ENCODE measurements around the gene ST3GAL4. TPM values are rescaled to one million over a fixed set of nuclear protein-coding genes. Genes with fewer than 3 reads are reported as not detected.

The ST3GAL4 gene
- polyA plus RNA-seq, 1 donor (not counting 4 experiments of a cell fraction or from before 2014, with no cell fraction given), result 24.6 TPM

DNA sequence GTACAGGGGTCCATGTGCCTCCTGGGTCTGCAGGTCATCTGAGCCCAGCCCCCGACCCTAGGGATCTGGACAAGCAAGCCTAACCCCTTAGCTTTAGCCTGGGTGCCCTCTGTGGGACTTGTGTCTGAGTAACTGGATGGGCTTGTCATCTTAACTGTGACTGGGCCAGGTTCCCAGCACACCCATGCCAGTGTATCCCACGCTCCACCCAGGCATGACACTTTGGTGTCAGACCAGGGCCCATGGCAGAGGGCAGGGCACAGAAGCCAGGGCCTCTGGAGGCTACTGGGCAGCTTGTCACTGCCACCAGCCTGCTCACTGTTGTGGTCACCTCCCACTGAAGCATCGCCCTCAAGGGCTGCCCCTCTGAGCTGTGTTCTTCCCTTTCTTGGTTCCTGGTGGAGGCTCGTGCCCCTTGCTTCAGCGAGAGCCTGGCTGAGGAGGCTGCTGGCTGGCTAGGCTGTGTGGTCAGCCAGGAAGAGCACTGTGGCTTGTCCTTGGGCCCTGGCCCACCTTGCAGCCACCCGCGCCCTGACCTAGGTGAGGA is 80.8 kb downstream of the ST3GAL4 start:
- Histone ChIP-seq H3K4me2 (ENCODE audit: control insufficient read depth, extremely low read depth, insufficient read depth, low read depth, low read length) (no peak overlapping the region), H4K20me1 (ENCODE audit: control insufficient read depth, extremely low read depth, insufficient read depth, low read length) (no peaks in the 10 kb centered on the region), H3K79me2 (ENCODE audit: control insufficient read depth, insufficient read depth, low read length) (no peaks in the 10 kb centered on the region), H3K9ac (ENCODE audit: control insufficient read depth, extremely low read depth, insufficient read depth, low read length) (no peak overlapping the region), H3K4me3 (ENCODE audit: control insufficient read depth in 2 of 3, extremely low read depth in 1 of 3, insufficient read depth in 2 of 3, low read depth in 1 of 3, low read length in 3 of 3) (no peak overlapping the region), H3K36me3 (ENCODE audit: control insufficient read depth in 2 of 2, extremely low read depth in 1 of 2, insufficient read depth in 2 of 2, low read length in 2 of 2) (no peaks in the 10 kb centered on the region), H3K9me3 (ENCODE audit: control insufficient read depth, low read depth, low read length) (no peaks in the 10 kb centered on the region), H3K27ac (ENCODE audit: control insufficient read depth, insufficient read depth, low read length) (no peak overlapping the region), H3K9me1 (ENCODE audit: control insufficient read depth, extremely low read depth, insufficient read depth, low read length) (no peaks in the 10 kb centered on the region), H3K27me3 (ENCODE audit: control insufficient read depth, extremely low read depth, insufficient read depth, low read length) (peaks cover 5% of the 10 kb centered on the region), H3K4me1 (ENCODE audit: control insufficient read depth, extremely low read depth, insufficient read depth, low read length) (no peaks in the 10 kb centered on the region), H2AFZ (ENCODE audit: control insufficient read depth, low read length) (no peak overlapping the region)
- no peak for DNase-seq (ENCODE audit: low read depth, low spot score)
- TF ChIP-seq EZH2 (IDR thresholded peaks at IDR 0.05; ENCODE audit: low read length), result no peak
- TF ChIP-seq, protein P1, sequence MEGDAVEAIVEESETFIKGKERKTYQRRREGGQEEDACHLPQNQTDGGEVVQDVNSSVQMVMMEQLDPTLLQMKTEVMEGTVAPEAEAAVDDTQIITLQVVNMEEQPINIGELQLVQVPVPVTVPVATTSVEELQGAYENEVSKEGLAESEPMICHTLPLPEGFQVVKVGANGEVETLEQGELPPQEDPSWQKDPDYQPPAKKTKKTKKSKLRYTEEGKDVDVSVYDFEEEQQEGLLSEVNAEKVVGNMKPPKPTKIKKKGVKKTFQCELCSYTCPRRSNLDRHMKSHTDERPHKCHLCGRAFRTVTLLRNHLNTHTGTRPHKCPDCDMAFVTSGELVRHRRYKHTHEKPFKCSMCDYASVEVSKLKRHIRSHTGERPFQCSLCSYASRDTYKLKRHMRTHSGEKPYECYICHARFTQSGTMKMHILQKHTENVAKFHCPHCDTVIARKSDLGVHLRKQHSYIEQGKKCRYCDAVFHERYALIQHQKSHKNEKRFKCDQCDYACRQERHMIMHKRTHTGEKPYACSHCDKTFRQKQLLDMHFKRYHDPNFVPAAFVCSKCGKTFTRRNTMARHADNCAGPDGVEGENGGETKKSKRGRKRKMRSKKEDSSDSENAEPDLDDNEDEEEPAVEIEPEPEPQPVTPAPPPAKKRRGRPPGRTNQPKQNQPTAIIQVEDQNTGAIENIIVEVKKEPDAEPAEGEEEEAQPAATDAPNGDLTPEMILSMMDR (optimal IDR thresholded peaks at IDR 0.05 in 1 of 3, IDR thresholded peaks at IDR 0.05 in 1 of 3, conservative IDR thresholded peaks at IDR 0.05 in 1 of 3; ENCODE audit: extremely low read depth in 1 of 3, insufficient read depth in 2 of 3, low read length in 3 of 3), result no peak
- FAIRE-seq, result no peak
- dilution Hi-C loops (cut with MboI; ENCODE audit: extremely low pct_ligation_motif_present, low sequenced_read_pairs), result no loop called here

DNA sequence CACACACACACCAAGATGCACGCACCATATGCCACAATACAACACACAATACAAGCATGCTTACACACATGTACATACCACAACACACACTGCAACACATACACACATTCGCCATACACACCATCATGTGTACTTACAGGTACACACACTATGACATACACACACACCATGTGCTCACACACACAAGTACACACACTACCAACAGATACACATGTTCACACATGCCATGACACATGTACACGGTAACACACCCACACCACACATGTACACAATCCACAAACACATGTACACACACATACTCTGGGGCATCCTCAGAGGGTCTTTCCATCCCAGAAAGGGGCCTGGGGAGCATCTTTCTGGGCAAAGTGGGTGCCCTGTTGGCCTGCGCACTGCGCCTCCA is 82.2 kb downstream of the ST3GAL4 start:
- H3K27ac ChIP-seq (ENCODE audit: control insufficient read depth, insufficient read depth, low read length), result no peak overlapping the region
- H3K9me3 ChIP-seq (ENCODE audit: control insufficient read depth, low read depth, low read length), result no peaks in the 10 kb centered on the region
- no peak overlapping the region for H2AFZ ChIP-seq (ENCODE audit: control insufficient read depth, low read length)
- no peaks in the 10 kb centered on the region for H3K4me1 ChIP-seq (ENCODE audit: control insufficient read depth, extremely low read depth, insufficient read depth, low read length)
- FAIRE-seq (no peak), DNase-seq (ENCODE audit: low read depth, low spot score) (no peak)
- no peaks in the 10 kb centered on the region for H3K79me2 ChIP-seq (ENCODE audit: control insufficient read depth, insufficient read depth, low read length)
- no peaks in the 10 kb centered on the region for H3K9me1 ChIP-seq (ENCODE audit: control insufficient read depth, extremely low read depth, insufficient read depth, low read length)
- H3K4me2 ChIP-seq (ENCODE audit: control insufficient read depth, extremely low read depth, insufficient read depth, low read depth, low read length), result no peak overlapping the region
- peaks cover 10% of the 10 kb centered on the region for H3K27me3 ChIP-seq (ENCODE audit: control insufficient read depth, extremely low read depth, insufficient read depth, low read length)
- dilution Hi-C loops (cut with MboI; ENCODE audit: extremely low pct_ligation_motif_present, low sequenced_read_pairs), result no loop called here
- no peaks in the 10 kb centered on the region for H4K20me1 ChIP-seq (ENCODE audit: control insufficient read depth, extremely low read depth, insufficient read depth, low read length)
- no peak overlapping the region for H3K4me3 ChIP-seq (ENCODE audit: control insufficient read depth in 2 of 3, extremely low read depth in 1 of 3, insufficient read depth in 2 of 3, low read depth in 1 of 3, low read length in 3 of 3)
- TF ChIP-seq, protein P1 (optimal IDR thresholded peaks at IDR 0.05 in 1 of 3, IDR thresholded peaks at IDR 0.05 in 1 of 3, conservative IDR thresholded peaks at IDR 0.05 in 1 of 3; ENCODE audit: extremely low read depth in 1 of 3, insufficient read depth in 2 of 3, low read length in 3 of 3), result no peak
- TF ChIP-seq EZH2 (IDR thresholded peaks at IDR 0.05; ENCODE audit: low read length), result no peak
- H3K36me3 ChIP-seq (ENCODE audit: control insufficient read depth in 2 of 2, extremely low read depth in 1 of 2, insufficient read depth in 2 of 2, low read length in 2 of 2), result no peaks in the 10 kb centered on the region
- H3K9ac ChIP-seq (ENCODE audit: control insufficient read depth, extremely low read depth, insufficient read depth, low read length), result no peak overlapping the region
